Mesendoderm (in vitro differentiated cells): Measurements from ENCODE around the gene ATXN2L.

Source experiments
- DNase-seq: peaks from one replicate; pipeline ENCODE4 v3.0.0; 2013
- H2AK5ac ChIP-seq: 2 replicates; pipeline ENCODE4 v1.6.1; 2013; ENCODE audit warnings: low read length, inconsistent platforms
- H2BK120ac ChIP-seq: 2 replicates; pipeline ENCODE4 v1.6.1; 2013; ENCODE audit warnings: low read depth, mild to moderate bottlenecking, low read length, moderate library complexity, mixed read lengths
- H2BK15ac ChIP-seq: replicated peaks from 2 replicates; pipeline ENCODE4 v1.6.1; 2013; ENCODE audit warnings: low read depth, mild to moderate bottlenecking, moderate library complexity
- H2BK5ac ChIP-seq: 2 replicates; pipeline ENCODE4 v1.6.1; 2013; ENCODE audit warnings: low read length, inconsistent platforms
- H3K18ac ChIP-seq: 2 replicates; pipeline ENCODE4 v1.6.1; 2013; ENCODE audit warnings: mild to moderate bottlenecking, low read length, mixed read lengths
- H3K23ac ChIP-seq: one replicate; pipeline ENCODE4 v1.6.1; 2013; ENCODE audit warnings: low read length
- H3K27ac ChIP-seq: 2 replicates; pipeline ENCODE4 v1.5.1; 2013; ENCODE audit warnings: low read depth, mild to moderate bottlenecking, inconsistent platforms, low read length, moderate library complexity
- H3K27me3 ChIP-seq: 2 replicates; pipeline ENCODE4 v1.6.1; 2013; ENCODE audit warnings: low read length, control low read depth, mild to moderate bottlenecking, inconsistent platforms; ENCODE audit not compliant: insufficient read depth, poor library complexity
- H3K36me3 ChIP-seq: 2 replicates; pipeline ENCODE4 v1.6.1; 2013; ENCODE audit warnings: low read length, inconsistent platforms; ENCODE audit not compliant: control insufficient read depth, insufficient read depth
- H3K4ac ChIP-seq: one replicate; pipeline ENCODE4 v1.6.1; 2013; ENCODE audit warnings: low read depth, mild to moderate bottlenecking, low read length, moderate library complexity
- H3K4me1 ChIP-seq: 2 replicates; pipeline ENCODE4 v1.6.1; 2013; ENCODE audit warnings: low read depth, low read length, inconsistent platforms; ENCODE audit not compliant: control insufficient read depth
- H3K4me2 ChIP-seq: 2 replicates; pipeline ENCODE4 v1.6.1; 2013; ENCODE audit warnings: low read length
- H3K4me3 ChIP-seq: 2 replicates; pipeline ENCODE4 v1.5.1; 2013; ENCODE audit warnings: mild to moderate bottlenecking, low read length
- H3K56ac ChIP-seq: one replicate; pipeline ENCODE4 v1.6.1; 2013; ENCODE audit warnings: low read length
- H3K79me1 ChIP-seq: 2 replicates; pipeline ENCODE4 v1.6.1; 2013; ENCODE audit warnings: low read length, inconsistent platforms
- H3K79me2 ChIP-seq: 2 replicates; pipeline ENCODE4 v1.6.1; 2013; ENCODE audit warnings: mild to moderate bottlenecking, low read length; ENCODE audit not compliant: control insufficient read depth, insufficient read depth
- H3K9ac ChIP-seq: 2 replicates; pipeline ENCODE4 v1.6.1; 2013; ENCODE audit warnings: low read length, inconsistent platforms
- H4K5ac ChIP-seq: one replicate; pipeline ENCODE4 v1.6.1; 2013; ENCODE audit warnings: low read length
- H4K8ac ChIP-seq: one replicate; pipeline ENCODE4 v1.6.1; 2013; ENCODE audit warnings: low read depth, mild to moderate bottlenecking, control low read depth, low read length, moderate library complexity
- WGBS: extraction: QIAGEN DNeasy Blood & Tissue Kit; methylation state at CpG from one replicate; pipeline ENCODE4 v1.1.7; 2013; ENCODE audit warnings: low lambda C conversion rate, missing lambda C conversion rate; ENCODE audit not compliant: insufficient coverage; ENCODE audit errors: extremely low coverage; 5-methylcytosine and 5-hydroxymethylcytosine counted together

The ATXN2L gene

DNA sequence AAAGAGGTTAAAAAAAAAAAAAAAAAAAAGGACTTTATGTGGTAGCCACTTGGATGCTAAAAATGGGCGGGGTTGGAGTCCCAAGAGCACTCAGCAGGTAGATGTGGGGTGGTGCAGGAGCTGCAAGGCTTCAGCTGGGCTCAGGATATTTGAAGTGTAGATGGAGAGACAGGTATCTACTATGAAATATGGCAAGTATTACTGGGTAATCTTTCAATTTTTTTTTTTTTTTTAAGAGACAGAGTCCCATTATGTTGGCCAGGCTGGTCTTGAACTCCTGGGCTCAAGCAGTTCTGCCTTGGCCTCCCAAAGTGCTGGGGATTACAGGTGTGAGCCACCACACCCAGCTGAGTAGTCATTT, 15.7 kb downstream of the ATXN2L start:
- no peak overlapping the region for H3K4me3 ChIP-seq
- no peak overlapping the region for H3K18ac ChIP-seq
- H3K56ac ChIP-seq, result no peak overlapping the region
- no peak overlapping the region for H3K4me2 ChIP-seq
- no peak overlapping the region for H3K9ac ChIP-seq
- no peak overlapping the region for H2BK15ac ChIP-seq
- H3K36me3 ChIP-seq, result peaks cover 31% of the 10 kb centered on the region
- no peaks in the 10 kb centered on the region for H3K4me1 ChIP-seq
- H3K79me1 ChIP-seq, result no peaks in the 10 kb centered on the region
- no peak overlapping the region for H4K5ac ChIP-seq
- H3K4ac ChIP-seq, result no peak overlapping the region
- no peak overlapping the region for H4K8ac ChIP-seq
- DNase-seq, result no peak
- no peak overlapping the region for H2BK120ac ChIP-seq
- WGBS, result no CpG with 5 or more reads among the region's 1 CpG
- no peaks in the 10 kb centered on the region for H3K79me2 ChIP-seq
- no peak overlapping the region for H3K23ac ChIP-seq
- H3K27ac ChIP-seq, result no peak overlapping the region
- no peaks in the 10 kb centered on the region for H3K27me3 ChIP-seq
- no peak overlapping the region for H2BK5ac ChIP-seq
- no peak overlapping the region for H2AK5ac ChIP-seq

DNA sequence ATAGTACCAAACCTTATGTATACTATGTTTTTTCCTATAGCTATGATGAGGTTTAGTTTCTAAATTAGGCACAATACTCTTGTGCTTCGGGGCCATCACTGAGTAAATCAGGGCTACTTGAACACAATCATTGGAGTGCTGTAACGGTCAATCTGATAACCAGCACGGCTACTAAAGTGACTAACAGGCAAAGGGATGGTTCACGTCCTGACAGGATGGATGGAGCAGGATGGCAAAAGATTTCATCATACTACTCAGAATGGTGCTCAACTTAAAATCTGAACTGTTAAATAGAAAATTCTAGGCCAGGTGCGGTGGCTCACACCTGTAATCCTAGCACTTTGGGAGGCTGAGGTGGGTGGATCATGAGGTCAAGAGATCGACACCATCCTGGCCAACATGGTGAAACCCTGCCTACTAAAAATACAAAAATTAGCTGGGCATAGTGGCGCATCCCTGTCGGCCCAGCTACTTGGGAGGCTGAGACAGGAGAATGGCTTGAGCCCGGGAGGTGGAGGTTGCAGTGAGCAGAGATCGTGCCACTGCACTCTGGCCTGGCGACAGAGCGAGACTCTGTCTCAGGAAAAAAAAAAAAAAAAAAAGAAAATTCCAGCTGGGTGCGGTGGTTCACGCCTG, 16.3 kb downstream of the ATXN2L start:
- DNase-seq, result no peak
- Histone ChIP-seq H2BK5ac (no peak overlapping the region), H4K8ac (no peak overlapping the region), H3K4me1 (no peaks in the 10 kb centered on the region), H3K23ac (no peak overlapping the region), H2AK5ac (no peak overlapping the region), H3K4me2 (no peak overlapping the region), H4K5ac (no peak overlapping the region), H3K79me2 (no peaks in the 10 kb centered on the region), H3K79me1 (peaks cover 1% of the 10 kb centered on the region), H3K4me3 (no peak overlapping the region), H3K56ac (no peak overlapping the region), H3K4ac (no peak overlapping the region), H3K27ac (no peak overlapping the region), H3K27me3 (no peaks in the 10 kb centered on the region), H3K18ac (no peak overlapping the region), H3K36me3 (peaks cover 31% of the 10 kb centered on the region), H2BK15ac (no peak overlapping the region), H2BK120ac (no peak overlapping the region), H3K9ac (no peak overlapping the region)
- no CpG with 5 or more reads among the region's 14 CpGs for WGBS

DNA sequence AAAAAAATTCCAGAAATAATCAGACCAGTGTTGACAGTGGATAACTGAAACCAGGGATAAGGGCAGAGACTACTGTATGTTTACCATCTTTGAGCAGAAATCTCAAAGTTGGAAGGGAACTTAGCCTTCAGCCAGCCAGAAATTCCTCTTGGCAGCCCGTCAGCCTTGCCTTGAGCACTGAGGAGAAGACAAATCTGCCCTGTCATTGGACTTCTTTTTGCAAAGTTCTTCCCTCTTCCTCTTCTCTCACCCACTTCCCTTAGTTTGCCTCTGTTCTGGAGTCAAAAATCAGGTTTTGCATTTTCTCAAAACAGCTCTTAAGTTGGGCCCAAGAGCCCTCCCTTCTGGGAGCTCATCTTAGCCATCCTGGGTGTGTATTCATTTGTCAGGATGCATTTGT, 17.1 kb downstream of the ATXN2L start:
- WGBS, result no CpG with 5 or more reads among the region's 1 CpG
- Histone ChIP-seq H3K18ac (no peak overlapping the region), H3K56ac (no peak overlapping the region), H3K4me3 (no peak overlapping the region), H3K79me2 (peaks cover 5% of the 10 kb centered on the region), H2BK15ac (no peak overlapping the region), H4K5ac (no peak overlapping the region), H3K27me3 (no peaks in the 10 kb centered on the region), H3K27ac (no peak overlapping the region), H2AK5ac (no peak overlapping the region), H4K8ac (no peak overlapping the region), H3K79me1 (peaks cover 8% of the 10 kb centered on the region), H3K23ac (no peak overlapping the region), H3K9ac (no peak overlapping the region), H3K4me1 (no peaks in the 10 kb centered on the region), H3K36me3 (peaks cover 30% of the 10 kb centered on the region), H2BK5ac (no peak overlapping the region), H2BK120ac (no peak overlapping the region), H3K4ac (no peak overlapping the region), H3K4me2 (no peak overlapping the region)
- no peak for DNase-seq

DNA sequence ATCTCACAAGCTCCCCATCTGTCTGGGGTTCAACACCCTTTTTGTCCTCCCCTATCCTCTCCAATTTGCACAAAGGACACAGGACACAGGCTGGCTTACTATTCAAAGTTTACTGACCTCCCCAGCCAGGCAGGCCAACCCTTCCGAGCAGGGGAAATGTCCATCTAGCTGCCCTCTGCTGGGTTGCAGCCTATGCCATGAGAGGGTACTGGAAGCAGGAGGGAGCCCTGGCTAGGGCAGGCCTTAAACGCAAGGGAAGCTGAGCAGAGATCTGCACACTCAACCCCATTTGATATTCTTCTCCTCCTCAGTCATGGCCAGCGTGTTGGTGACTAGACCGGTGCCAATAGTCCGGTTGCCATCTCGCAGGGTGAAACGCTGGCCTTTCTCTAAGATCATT, 19.9 kb downstream of the ATXN2L start:
- Histone ChIP-seq H3K36me3 (peaks cover 24% of the 10 kb centered on the region), H3K4ac (no peak overlapping the region)

DNA sequence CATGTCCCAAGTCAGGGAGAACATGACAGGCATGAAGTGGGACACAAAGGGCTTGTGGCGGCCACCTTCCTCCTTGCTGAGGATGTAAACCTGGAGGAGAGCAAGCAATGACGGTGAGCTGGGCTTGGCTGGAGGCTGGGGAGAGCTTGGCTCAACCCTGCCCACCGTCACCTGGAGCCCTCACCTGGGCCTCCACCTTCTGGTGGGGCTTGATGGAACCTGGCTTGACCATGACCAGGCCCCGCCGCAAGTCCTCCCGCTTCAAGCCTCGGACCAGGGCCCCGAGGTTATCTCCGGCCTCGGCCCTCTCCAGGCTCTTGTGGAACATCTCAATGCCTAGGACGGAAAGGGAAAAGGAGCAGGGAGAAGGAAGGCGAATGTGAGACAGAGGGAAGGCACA, 21.0 kb downstream of the ATXN2L start:
- Histone ChIP-seq H4K5ac (no peak overlapping the region), H3K27ac (no peak overlapping the region), H4K8ac (no peak overlapping the region), H2BK120ac (no peak overlapping the region), H3K79me1 (peaks cover 15% of the 10 kb centered on the region), H3K4me3 (no peak overlapping the region), H3K4me2 (no peak overlapping the region), H3K9ac (no peak overlapping the region), H3K27me3 (no peaks in the 10 kb centered on the region), H2AK5ac (no peak overlapping the region), H2BK5ac (no peak overlapping the region), H3K23ac (no peak overlapping the region), H3K18ac (no peak overlapping the region), H3K36me3 (peaks cover 22% of the 10 kb centered on the region), H3K4ac (no peak overlapping the region), H3K79me2 (peaks cover 16% of the 10 kb centered on the region), H3K56ac (no peak overlapping the region), H3K4me1 (no peaks in the 10 kb centered on the region), H2BK15ac (no peak overlapping the region)
- WGBS, result no CpG with 5 or more reads among the region's 12 CpGs
- no peak for DNase-seq

More for the DNA sequence above, 19.9 kb downstream of the ATXN2L start:
- Histone ChIP-seq H4K5ac (no peak overlapping the region), H4K8ac (no peak overlapping the region), H3K27me3 (no peaks in the 10 kb centered on the region), H3K23ac (no peak overlapping the region), H3K4me1 (no peaks in the 10 kb centered on the region), H2AK5ac (no peak overlapping the region), H3K4me3 (no peak overlapping the region), H3K4me2 (no peak overlapping the region), H3K79me1 (peaks cover 15% of the 10 kb centered on the region), H2BK120ac (no peak overlapping the region), H3K27ac (no peak overlapping the region), H3K79me2 (peaks cover 16% of the 10 kb centered on the region), H2BK5ac (no peak overlapping the region), H3K18ac (no peak overlapping the region), H3K56ac (no peak overlapping the region), H2BK15ac (no peak overlapping the region), H3K9ac (no peak overlapping the region)
- no CpG with 5 or more reads among the region's 7 CpGs for WGBS
- no peak for DNase-seq

DNA sequence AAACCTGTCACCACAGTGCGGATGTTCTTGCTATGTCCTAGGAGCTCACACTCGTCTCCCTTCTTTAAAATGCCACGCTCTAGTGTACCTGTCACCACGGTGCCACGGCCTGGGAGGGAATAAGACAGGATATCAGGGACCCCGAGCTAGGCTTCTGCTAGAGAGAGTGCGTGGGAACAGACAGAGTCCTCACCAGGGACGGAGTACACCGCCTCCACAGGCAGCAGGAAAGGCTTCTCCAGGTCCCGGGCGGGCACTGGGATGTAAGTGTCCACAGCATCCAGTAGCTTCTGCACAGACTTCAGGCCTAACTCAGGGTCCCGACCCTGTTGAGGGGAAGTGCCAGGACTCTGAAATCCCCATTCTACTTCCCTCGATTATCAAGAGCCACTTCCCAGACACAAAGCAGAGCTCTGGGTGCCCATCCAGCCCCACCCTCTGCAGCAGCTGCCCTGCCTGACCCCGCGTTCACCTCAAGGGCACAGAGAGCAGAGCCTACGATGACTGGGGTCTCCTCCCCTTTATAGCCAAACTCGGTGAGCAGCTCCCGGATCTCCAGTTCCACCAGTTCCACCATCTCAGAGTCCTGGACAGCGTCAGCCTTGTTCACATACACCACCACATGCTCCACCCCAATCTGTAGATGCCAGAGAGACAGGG, 21.6 kb downstream of the ATXN2L start:
- no CpG with 5 or more reads among the region's 19 CpGs for WGBS
- no peak overlapping the region for H3K4me3 ChIP-seq

More for the DNA sequence above, 21.6 kb downstream of the ATXN2L start:
- no peak overlapping the region for H3K9ac ChIP-seq
- H3K4me2 ChIP-seq, result no peak overlapping the region
- no peaks in the 10 kb centered on the region for H3K4me1 ChIP-seq
- H3K18ac ChIP-seq, result no peak overlapping the region
- H2BK5ac ChIP-seq, result no peak overlapping the region
- H3K27ac ChIP-seq, result no peak overlapping the region
- H2BK120ac ChIP-seq, result no peak overlapping the region
- H4K8ac ChIP-seq, result no peak overlapping the region
- H4K5ac ChIP-seq, result no peak overlapping the region
- H2BK15ac ChIP-seq, result no peak overlapping the region
- DNase-seq, result no peak
- H3K4ac ChIP-seq, result no peak overlapping the region
- peaks cover 15% of the 10 kb centered on the region for H3K79me1 ChIP-seq
- H3K23ac ChIP-seq, result no peak overlapping the region
- H3K27me3 ChIP-seq, result no peaks in the 10 kb centered on the region
- H2AK5ac ChIP-seq, result no peak overlapping the region
- no peak overlapping the region for H3K56ac ChIP-seq
- H3K36me3 ChIP-seq, result peaks cover 22% of the 10 kb centered on the region
- peaks cover 16% of the 10 kb centered on the region for H3K79me2 ChIP-seq
